Small intestine (tissue), 16 donors: ENCODE measurements around the gene S1PR1. TPM values are rescaled to one million over a fixed set of nuclear protein-coding genes. Genes with fewer than 3 reads are reported as not detected.
"Not testable (repeated sequence)": the region's sequence is repeated elsewhere in the genome, so short reads cannot be mapped to it uniquely, and the experiment has no call there.

Experiments
- DNase-seq, 2 donors: peaks; one replicate each; pipeline versions ENCODE4 v3.0.0 to v3.0.0-alpha.2; 2013
- FAIRE-seq: peaks from 2 replicates; lab custom pipeline; 2012; peaks lifted over from hg19 to GRCh38; lab: Jason Lieb, UNC
- H3K27ac ChIP-seq, 3 donors: one replicate each; pipeline ENCODE4 v1.5.1; 2013; ENCODE audit warnings: low read length in 2 of 3, mild to moderate bottlenecking in 2 of 3, control low read depth in 1 of 3, inconsistent platforms in 1 of 3, low read depth in 1 of 3, moderate library complexity in 1 of 3
- H3K27me3 ChIP-seq, 3 donors: one replicate each; pipeline ENCODE4 v1.6.1; 2013; ENCODE audit warnings: low read length in 3 of 3, inconsistent platforms in 1 of 3; ENCODE audit not compliant: control insufficient read depth in 3 of 3, insufficient read depth in 3 of 3
- H3K36me3 ChIP-seq, 3 donors: one replicate each; pipeline ENCODE4 v1.6.1; 2013; ENCODE audit warnings: low read length in 3 of 3, inconsistent platforms in 1 of 3, low read depth in 1 of 3, mild to moderate bottlenecking in 1 of 3, moderate library complexity in 1 of 3; ENCODE audit not compliant: control insufficient read depth in 3 of 3, insufficient read depth in 2 of 3
- H3K4me1 ChIP-seq, 3 donors: one replicate each; pipeline ENCODE4 v1.6.1; 2013; ENCODE audit warnings: low read length in 2 of 3, inconsistent platforms in 1 of 3, low read depth in 1 of 3, mild to moderate bottlenecking in 1 of 3, moderate library complexity in 1 of 3; ENCODE audit not compliant: control insufficient read depth in 3 of 3, insufficient read depth in 2 of 3
- H3K4me3 ChIP-seq, 3 donors: one replicate each; pipeline ENCODE4 v1.5.1; 2013; ENCODE audit warnings: low read length in 3 of 3, control low read depth in 1 of 3, inconsistent platforms in 1 of 3, low read depth in 1 of 3, mild to moderate bottlenecking in 1 of 3, moderate library complexity in 1 of 3
- H3K9me3 ChIP-seq, 2 donors: one replicate each; pipeline ENCODE4 v1.6.1; 2013; ENCODE audit warnings: low read depth in 1 of 2, low read length in 1 of 2; ENCODE audit not compliant: control insufficient read depth in 2 of 2, insufficient read depth in 1 of 2
- WGBS, 3 donors: extraction: QIAGEN DNeasy Blood & Tissue Kit; methylation state at CpG; one replicate each; pipeline ENCODE4 v1.1.7; 2013; 5-methylcytosine and 5-hydroxymethylcytosine counted together
- long read RNA-seq, 10 donors: transcript quantifications; one replicate each; lab custom pipeline, GENCODE V29; 2026
- polyA plus RNA-seq, 4 donors: library from polyadenylated mRNA; stranded (reverse) in 3 of 4; unstranded in 1 of 4; fragments of 200-250 nt in 3 of 4; fragments of 120-200 nt in 1 of 4; gene quantifications; one replicate each; pipeline versions ENCODE4 v1.2.1 to v1.2.3, GENCODE V29; 2013
- donor health status: healthy with polysubstance abuse.
- donor health status: control.
- donor health status: control.
- donor health status: Bipolar disorder and iron deficiency.
- donor health status: healthy.

S1PR1 gene
- 10 to 100 TPM in 1 of 4 donors, 1 to 10 TPM in 2, under 1 TPM in 1; 0.45 to 42.4 (median 4.6) TPM for polyA plus RNA-seq
- long read RNA-seq, donor 1, result 0 reads
- long read RNA-seq, donor 2, partial matches to known transcripts, result 0 of 1 reads
- long read RNA-seq, donor 2, other reads (novel, unspliced or antisense), result 0 of 1 reads
- long read RNA-seq, donor 3, partial matches to known transcripts, result 0 of 1 reads
- long read RNA-seq, donor 3, other reads (novel, unspliced or antisense), result 0 of 1 reads
- long read RNA-seq, donor 4, result 0 reads
- long read RNA-seq, donor 5, result 0 reads
- long read RNA-seq, donor 6, partial matches to known transcripts, result 0 of 4 reads
- long read RNA-seq, donor 6, other reads (novel, unspliced or antisense), result 0 of 4 reads
- long read RNA-seq, donor 7, result 0 reads
- long read RNA-seq, donor 8, result 0 reads
- long read RNA-seq, donor 9, partial matches to known transcripts, result 0 of 1 reads
- long read RNA-seq, donor 9, other reads (novel, unspliced or antisense), result 0 of 1 reads
- long read RNA-seq, donor 10, transcript S1PR1-201 (2 exons, 2,909 nt), result major isoform, 8 of 19 reads
- long read RNA-seq, donor 10, partial matches to known transcripts, result 11 of 19 reads
- long read RNA-seq, donor 10, other reads (novel, unspliced or antisense), result 0 of 19 reads

GRCh38 chr1:101236516-101237228 lies at the start of gene S1PR1:
S1PR1 (plus strand) TSS chr1:101237019; CDS start chr1:101238985, 1,966 bp downstream.
- Histone ChIP-seq H3K27me3 (peaks cover 0 to 25% (median 0%) of the 10 kb centered on the region in 3 donors), H3K36me3 (peaks cover 0 to 11% (median 0%) of the 10 kb centered on the region in 3 donors), H3K4me3 (peak within 1 kb of the TSS; percentile 37 to 59 (median 53)), H3K4me1 (peaks cover 0 to 22% (median 3%) of the 10 kb centered on the region in 3 donors), H3K9me3 (no peaks in the 10 kb centered on the region), H3K27ac (peak within 1 kb of the TSS in 2 of 3 donors; percentile 62 to 90)
- peak in 1 of 2 donors; percentile 64 for DNase-seq
- WGBS, 3 donors, result 1 to 3% (median 2%) methylated on average over 46 of the region's 46 CpGs
- no peak for FAIRE-seq

- H3K36me3 ChIP-seq, result no peaks in the 10 kb centered on the region
- H3K4me1 ChIP-seq, result no peaks in the 10 kb centered on the region
- no peak overlapping the region for H3K27ac ChIP-seq
- H3K4me3 ChIP-seq, result no peak overlapping the region
- H3K27me3 ChIP-seq, result no peaks in the 10 kb centered on the region
- no peaks in the 10 kb centered on the region for H3K9me3 ChIP-seq
- no peak for DNase-seq
- FAIRE-seq, result no peak
Observed at GRCh38 chr1:101187297-101187696, 49.5 kb upstream of the S1PR1 start.

GRCh38 chr1:101188331-101188730 lies 48.5 kb upstream of the S1PR1 start:
- no peaks in the 10 kb centered on the region for H3K4me1 ChIP-seq
- no peaks in the 10 kb centered on the region for H3K27me3 ChIP-seq
- H3K27ac ChIP-seq, result no peak overlapping the region
- H3K36me3 ChIP-seq, result no peaks in the 10 kb centered on the region
- WGBS, 3 donors, result 84 to 97% (median 87%) methylated on average over 1 of the region's 1 CpG
- no peak for FAIRE-seq
- no peaks in the 10 kb centered on the region for H3K9me3 ChIP-seq
- H3K4me3 ChIP-seq, result no peak overlapping the region
- DNase-seq, result no peak

GRCh38 chr1:101188968-101189367 lies 47.9 kb upstream of the S1PR1 start:
- H3K36me3 ChIP-seq, H3K4me1 ChIP-seq, H3K4me3 ChIP-seq, H3K27me3 ChIP-seq, H3K9me3 ChIP-seq, DNase-seq, FAIRE-seq, H3K27ac ChIP-seq: not testable (repeated sequence)

GRCh38 chr1:101190441-101190840 lies 46.4 kb upstream of the S1PR1 start:
- Histone ChIP-seq H3K4me1 (no peaks in the 10 kb centered on the region), H3K36me3 (no peaks in the 10 kb centered on the region), H3K27me3 (no peaks in the 10 kb centered on the region), H3K9me3 (no peaks in the 10 kb centered on the region), H3K4me3 (no peak overlapping the region), H3K27ac (no peak overlapping the region)
- no peak for FAIRE-seq
- WGBS, 3 donors, result 70 to 72% (median 71%) methylated on average over 4 of the region's 4 CpGs
- no peak for DNase-seq

- no peak overlapping the region for H3K27ac ChIP-seq
- no peaks in the 10 kb centered on the region for H3K4me1 ChIP-seq
- H3K27me3 ChIP-seq, result no peaks in the 10 kb centered on the region
- H3K36me3 ChIP-seq, result no peaks in the 10 kb centered on the region
- FAIRE-seq, result no peak
- no peak overlapping the region for H3K4me3 ChIP-seq
- H3K9me3 ChIP-seq, result no peaks in the 10 kb centered on the region
- DNase-seq, result no peak
Observed at GRCh38 chr1:101191049-101191448, 45.8 kb upstream of the S1PR1 start.

- Histone ChIP-seq H3K27ac (no peak overlapping the region), H3K4me3 (no peak overlapping the region), H3K36me3 (no peaks in the 10 kb centered on the region), H3K27me3 (no peaks in the 10 kb centered on the region), H3K9me3 (no peaks in the 10 kb centered on the region), H3K4me1 (no peaks in the 10 kb centered on the region)
- WGBS, 3 donors, result 47 to 85% (median 67%) methylated on average over 4 of the region's 4 CpGs
- no peak for FAIRE-seq
- DNase-seq, result peak in 1 of 2 donors; percentile 43
Observed at GRCh38 chr1:101193733-101194169, 43.1 kb upstream of the S1PR1 start.

GRCh38 chr1:101194746-101195145 lies 42.1 kb upstream of the S1PR1 start:
- H3K4me3 ChIP-seq, result no peak overlapping the region
- H3K36me3 ChIP-seq, result no peaks in the 10 kb centered on the region
- H3K9me3 ChIP-seq, result no peaks in the 10 kb centered on the region
- WGBS, 3 donors, result 80 to 89% (median 89%) methylated on average over 1 of the region's 1 CpG
- no peak overlapping the region for H3K27ac ChIP-seq
- no peaks in the 10 kb centered on the region for H3K4me1 ChIP-seq
- H3K27me3 ChIP-seq, result no peaks in the 10 kb centered on the region
- DNase-seq (no peak), FAIRE-seq (no peak)
